Fibroblast of lung (primary cell): ENCODE data around the gene KNCN.

ENCODE experiments used
- EZH2 ChIP-seq: IDR thresholded peaks from 2 replicates; pipeline ENCODE4 v1.5.1; 2012; ENCODE audit warnings: low read length, control low read depth, mild to moderate bottlenecking; ENCODE audit errors: missing control alignments
- TF ChIP-seq, protein P1 (sequence below), 2 donors: IDR thresholded peaks in 1 of 2; conservative IDR thresholded peaks in 1 of 2; 1 replicate in 1 of 2; 2 replicates in 1 of 2; pipeline ENCODE4 v1.5.1; 2011 to 2012; ENCODE audit warnings: low read length in 2 of 2, control low read depth in 1 of 2, inconsistent platforms in 1 of 2, low read depth in 1 of 2, mild to moderate bottlenecking in 1 of 2

DNA sequence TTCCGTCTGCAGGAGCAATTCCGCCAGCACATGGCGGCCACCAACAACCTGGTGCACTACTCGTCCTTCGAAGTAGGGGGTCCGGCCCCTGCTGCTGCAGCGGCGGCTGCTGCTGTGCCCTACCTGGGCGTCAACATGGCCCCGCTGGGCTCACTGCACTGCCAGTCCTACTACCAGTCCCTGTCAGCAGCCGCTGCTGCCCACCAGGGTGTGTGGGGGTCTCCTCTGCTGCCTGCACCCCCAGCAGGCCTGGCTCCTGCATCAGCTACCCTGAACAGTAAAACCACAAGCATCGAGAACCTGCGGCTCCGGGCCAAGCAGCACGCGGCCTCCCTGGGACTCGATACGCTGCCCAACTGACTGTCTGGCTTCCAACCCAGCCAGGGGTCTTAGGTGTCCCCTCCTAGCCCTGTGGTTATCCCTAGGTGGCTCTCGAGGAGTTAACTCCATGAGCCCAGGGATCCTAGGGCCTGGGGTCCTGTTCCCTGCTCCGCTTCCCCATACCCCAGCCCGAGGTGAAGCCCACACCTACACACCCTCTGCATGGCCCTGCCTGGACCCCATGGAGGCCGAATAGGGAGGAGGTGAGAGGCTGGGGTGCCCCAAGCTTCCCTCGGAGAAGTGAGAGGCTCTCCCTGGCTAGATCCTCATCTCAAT, 39.2 kb downstream of the KNCN start:
- TF ChIP-seq, protein P1, sequence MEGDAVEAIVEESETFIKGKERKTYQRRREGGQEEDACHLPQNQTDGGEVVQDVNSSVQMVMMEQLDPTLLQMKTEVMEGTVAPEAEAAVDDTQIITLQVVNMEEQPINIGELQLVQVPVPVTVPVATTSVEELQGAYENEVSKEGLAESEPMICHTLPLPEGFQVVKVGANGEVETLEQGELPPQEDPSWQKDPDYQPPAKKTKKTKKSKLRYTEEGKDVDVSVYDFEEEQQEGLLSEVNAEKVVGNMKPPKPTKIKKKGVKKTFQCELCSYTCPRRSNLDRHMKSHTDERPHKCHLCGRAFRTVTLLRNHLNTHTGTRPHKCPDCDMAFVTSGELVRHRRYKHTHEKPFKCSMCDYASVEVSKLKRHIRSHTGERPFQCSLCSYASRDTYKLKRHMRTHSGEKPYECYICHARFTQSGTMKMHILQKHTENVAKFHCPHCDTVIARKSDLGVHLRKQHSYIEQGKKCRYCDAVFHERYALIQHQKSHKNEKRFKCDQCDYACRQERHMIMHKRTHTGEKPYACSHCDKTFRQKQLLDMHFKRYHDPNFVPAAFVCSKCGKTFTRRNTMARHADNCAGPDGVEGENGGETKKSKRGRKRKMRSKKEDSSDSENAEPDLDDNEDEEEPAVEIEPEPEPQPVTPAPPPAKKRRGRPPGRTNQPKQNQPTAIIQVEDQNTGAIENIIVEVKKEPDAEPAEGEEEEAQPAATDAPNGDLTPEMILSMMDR (conservative IDR thresholded peaks at IDR 0.05 in 1 of 2, IDR thresholded peaks at IDR 0.05 in 1 of 2; ENCODE audit: low read depth in 1 of 2, low read length in 2 of 2), result no peak
- no peak for TF ChIP-seq EZH2
